ENCODE data around the gene U2SURP.
"Not testable (repeated sequence)": the region's sequence is repeated elsewhere in the genome, so short reads cannot be mapped to it uniquely, and the experiment has no call there.

Gene U2SURP

DNA sequence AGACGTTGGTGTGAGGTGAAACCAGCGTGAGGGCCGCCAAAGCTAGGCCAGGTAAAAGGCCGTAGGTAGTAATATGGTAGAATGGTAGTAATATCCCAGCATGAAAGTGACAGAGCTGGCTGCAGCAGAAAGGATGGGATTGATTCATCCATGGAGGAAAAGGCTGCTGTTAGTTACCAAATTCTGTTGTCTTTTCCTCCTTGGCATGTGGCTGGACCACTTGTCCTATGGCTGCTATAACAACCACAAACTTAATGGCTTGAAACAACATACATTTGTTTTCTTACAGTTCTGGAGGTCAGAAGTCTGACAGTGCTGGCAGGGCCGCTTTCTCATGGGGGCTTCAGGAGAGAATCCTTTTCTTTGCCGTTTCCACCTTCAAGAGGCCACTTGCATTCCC lies 70.4 kb downstream of the U2SURP start:
- DNase-seq (ENCODE audit: low read depth): no peak

DNA sequence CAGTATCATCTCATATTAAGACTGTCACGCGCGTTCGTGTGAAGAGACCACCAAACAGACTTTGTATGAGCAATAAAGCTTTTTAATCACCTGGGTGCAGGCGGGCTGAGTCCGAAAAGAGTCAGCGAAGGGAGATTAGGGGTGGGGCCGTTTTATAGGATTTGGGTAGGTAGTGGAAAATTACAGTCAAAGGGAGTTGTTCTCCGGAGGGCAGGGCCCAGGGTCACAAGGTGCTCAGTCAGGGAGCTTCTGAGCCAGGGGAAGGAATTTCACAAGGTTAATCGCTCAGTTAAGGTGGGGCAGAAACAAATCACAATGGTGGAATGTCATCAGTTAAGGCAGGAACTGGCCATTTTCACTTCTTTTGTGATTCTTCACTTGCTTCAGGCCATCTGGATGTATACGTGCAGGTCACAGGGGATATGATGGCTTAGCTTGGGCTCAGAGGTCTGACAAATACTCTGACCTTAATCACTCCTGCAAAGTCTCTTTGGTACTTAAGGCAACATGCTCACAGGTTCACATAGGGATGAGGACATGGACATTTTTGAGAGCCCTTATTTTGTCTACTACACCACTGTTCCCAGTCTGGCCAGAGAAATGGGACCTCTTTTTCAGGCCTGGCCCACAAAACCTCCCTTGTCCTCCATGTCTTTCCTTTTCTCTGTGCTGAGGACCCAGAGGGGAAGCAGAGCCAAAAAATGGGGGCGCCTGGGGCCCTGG lies 71.1 kb downstream of the U2SURP start:
- DNase-seq (ENCODE audit: low read depth): not testable (repeated sequence)

DNA sequence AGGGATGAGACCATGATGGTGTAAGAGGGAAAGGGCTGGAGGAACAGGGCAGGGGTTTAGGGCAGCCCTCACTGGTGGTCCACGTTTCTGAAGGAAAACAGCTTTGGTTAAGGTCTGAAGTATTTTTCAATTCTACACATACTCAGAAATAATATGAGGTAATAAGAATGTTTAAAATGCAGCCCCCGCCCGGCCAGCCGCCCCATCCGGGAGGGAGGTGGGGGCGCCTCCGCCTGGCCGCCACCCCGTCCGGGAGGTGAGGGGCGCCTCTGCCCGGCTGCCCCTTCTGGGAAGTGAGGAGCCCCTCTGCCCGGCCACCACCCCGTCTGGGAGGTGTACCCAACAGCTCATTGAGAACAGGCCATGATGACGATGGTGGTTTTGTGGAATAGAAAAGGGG lies 72.2 kb downstream of the U2SURP start:
- DNase-seq (ENCODE audit: low read depth): not testable (repeated sequence)

DNA sequence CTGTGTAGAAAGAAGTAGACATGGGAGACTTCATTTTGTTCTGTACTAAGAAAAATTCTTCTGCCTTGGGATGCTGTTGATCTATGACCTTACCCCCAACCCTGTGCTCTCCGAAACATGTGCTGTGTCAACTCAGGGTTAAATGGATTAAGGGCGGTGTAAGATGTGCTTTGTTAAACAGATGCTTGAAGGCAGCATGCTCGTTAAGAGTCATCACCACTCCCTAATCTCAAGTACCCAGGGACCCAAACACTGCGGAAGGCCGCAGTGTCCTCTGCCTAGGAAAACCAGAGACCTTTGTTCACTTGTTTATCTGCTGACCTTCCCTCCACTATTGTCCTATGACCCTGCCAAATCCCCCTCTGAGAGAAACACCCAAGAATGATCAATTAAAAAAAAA lies 72.6 kb downstream of the U2SURP start:
- DNase-seq (ENCODE audit: low read depth): not testable (repeated sequence)

DNA sequence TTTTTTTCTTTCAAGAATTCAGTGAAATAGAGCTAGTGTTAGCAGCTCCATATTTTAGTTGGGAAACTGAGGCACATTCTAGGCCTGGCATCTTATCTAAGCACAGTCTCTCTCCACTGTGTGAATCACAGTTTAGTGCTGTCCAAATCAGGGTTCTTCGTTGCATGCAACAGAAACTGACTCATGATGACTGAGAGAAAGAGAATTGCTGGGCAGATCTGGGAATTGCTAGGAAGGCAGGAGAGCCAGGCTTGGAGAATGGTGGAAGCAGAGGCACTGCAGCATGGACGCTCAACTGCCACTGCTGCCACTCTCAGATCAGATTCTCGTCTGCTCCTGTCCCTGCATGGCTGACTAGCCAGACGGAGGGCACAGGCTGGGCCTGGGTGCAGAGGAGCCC lies 77.5 kb downstream of the U2SURP start:
- no peak for DNase-seq (ENCODE audit: low read depth)

DNA sequence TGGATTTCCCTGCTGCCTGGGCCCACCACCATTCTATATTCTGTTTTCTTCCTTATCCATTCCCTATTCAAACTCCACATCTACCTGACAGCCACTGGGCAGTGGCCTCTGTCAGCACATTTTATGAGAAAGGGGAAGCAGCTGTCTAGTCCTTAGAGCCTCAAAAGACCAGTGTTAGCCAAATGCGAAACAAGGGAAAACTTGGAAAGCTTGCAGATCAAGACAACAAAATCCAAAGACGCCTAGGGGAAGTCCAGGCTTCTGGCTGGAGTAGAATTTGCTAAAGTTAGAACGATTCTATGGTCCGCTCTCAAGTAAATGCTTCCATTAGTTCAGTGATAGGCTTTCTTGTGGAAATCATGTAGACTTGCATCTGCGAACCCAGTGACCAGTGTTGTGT lies 78.8 kb downstream of the U2SURP start:
- DNase-seq (ENCODE audit: low read depth): no peak

DNA sequence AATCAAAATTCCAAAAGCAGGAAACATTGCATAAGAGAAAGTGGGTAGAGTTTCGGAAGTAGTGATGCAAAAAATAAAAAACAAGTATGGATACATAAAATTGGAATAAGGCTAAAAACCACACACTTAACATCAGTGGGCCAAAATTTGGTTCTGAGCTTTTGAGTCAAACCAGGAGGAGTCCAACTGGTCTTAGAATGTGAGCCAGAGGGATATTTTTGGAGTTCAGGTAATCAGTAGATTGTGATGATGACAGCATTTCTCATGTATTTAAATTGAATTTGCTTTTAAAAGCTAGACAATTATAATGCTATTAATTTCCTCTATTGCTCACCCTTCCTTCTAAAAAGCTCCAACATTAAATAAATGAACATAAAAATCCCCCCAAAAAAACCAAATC lies 80.0 kb downstream of the U2SURP start:
- DNase-seq (ENCODE audit: low read depth): no peak

DNA sequence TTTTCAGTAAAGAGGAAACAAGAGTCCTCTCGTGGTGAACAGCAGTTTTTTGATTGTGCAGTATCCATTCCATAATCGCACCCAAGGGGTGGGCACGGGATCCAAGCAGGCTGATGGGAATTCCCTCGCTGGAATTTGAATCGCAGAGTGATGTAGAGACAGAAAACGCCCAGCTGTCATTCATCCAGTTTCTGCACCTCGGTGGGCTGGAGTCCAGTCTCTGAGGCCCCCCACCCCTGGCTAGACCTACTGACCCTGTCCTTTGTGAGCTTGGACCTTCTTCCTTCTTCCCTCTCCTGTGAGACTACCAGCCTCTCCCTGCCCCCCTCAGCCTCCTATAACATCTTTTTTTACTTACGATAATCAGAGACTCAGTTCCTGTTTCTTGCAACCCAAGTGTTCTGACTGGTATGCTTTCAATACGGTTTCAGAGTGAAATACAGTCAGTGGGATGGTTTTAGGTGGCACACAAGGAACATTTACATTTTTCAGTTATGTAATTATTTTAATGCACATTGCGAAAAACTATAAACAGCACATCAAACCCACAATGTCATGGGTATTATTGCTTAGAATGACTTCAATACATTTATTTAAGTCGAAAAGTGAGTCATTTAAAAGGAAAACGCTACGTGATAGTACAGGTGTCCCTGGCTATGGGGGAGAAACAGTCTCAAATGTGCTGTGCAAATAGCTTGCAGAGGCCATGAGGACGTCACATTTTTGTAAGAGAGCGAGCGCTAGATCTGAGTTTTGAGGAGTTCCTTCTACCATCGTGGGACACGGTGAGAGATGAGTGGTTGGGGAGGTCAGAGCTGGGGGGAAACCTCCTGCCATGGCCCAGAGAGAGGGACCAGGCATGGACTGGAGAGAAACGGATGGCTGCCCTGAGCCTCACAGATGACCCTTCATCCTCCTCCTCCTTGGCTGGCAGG lies 80.7 kb downstream of the U2SURP start:
- no peak for DNase-seq (ENCODE audit: low read depth)

DNA sequence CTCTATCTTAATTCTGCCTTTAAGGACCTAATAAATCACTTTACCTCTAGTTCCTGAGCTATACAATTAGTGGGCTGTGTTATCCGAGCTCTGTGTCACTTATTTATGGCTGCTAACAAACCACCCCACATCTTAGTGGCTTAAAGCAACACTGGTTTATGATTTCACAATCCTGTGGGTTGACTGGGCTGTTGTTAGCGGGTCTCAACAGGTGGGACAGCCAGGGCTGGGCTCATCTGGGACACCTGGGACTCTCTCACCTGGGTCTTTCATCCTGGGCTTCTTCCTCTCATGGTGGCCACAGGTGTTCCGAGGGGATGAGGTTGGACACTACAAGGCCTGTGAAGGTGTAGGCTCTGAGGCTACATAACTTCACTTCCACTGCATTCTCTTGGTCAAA lies 82.4 kb downstream of the U2SURP start:
- DNase-seq (ENCODE audit: low read depth): no peak

DNA sequence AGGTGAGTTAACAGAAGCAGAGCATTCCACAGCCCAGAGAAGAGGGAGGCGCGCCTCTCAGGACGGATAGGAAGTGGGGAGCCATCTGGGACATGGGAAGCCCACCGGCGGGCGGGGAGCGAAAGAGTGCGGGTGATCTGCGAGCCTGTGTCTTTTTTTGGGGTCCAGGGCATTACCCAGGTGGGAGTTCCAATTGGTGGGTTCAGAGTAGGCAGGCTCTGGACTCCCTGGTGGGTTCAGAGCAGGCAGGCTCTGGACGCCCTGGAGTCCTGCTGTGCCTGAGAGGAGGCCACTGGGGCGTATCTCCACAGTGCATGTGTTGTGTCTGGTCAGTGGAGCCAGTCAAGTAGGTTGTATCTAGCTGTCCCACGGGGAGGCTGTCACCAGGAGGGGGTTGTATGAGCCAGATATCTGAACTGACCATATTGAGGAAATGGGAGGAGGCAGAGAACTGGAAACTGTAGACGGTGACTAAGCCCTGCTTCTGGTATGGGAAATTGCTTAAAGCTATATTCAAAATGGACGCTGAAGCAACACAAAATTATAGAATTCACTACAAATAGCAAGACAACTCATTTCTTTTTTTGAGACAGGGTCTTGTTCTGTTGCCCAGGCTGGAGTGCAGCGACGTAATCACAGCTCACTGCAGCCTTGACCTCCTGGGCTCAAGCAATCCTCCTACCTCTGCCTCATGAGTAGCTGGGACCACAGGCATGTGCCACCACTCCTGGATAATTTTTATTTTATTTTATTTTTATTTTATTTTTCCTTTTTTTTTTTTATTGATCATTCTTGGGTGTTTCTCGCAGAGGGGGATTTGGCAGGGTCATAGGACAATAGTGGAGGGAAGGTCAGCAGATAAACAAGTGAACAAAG lies 83.7 kb downstream of the U2SURP start:
- DNase-seq (ENCODE audit: low read depth): no peak

DNA sequence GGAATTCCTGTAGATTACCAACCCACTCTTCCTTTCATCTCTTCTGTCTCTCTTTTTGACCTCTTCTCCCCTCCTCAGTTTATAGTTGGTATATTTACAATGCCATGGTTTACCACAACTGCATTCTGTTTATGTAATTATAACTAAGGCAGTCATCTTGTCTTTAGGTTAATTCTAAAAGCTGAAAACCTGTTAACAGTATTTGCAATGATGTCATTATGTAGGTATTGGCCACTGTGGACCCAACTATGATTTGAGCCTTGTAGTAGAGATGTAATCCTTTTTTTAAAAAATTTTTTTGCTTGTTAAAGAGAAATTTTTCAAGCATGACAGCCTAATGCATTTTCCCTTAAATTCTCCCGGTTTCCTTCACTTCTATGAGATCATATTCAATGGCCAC lies 87.5 kb downstream of the U2SURP start:
- no peak for DNase-seq (ENCODE audit: low read depth)

DNA sequence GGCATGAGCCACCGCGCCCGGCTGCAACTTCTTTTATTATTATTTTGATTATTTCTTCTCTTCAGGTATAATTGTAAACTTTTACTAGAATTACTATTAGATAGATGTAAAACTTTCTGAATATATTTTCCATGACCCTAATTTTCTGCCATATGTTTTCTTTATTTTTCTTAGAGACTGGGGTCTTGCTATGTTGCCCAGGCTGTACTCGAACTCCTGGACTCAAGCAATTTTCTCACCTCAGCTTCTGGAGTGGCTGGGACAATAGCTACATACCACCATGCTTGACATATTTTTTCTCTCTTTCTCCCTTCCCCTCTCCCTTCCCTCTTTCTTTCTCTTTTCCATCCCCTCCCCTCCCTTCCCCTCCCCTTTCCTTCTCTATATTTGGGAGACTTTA lies 88.6 kb downstream of the U2SURP start:
- no peak for DNase-seq (ENCODE audit: low read depth)

DNA sequence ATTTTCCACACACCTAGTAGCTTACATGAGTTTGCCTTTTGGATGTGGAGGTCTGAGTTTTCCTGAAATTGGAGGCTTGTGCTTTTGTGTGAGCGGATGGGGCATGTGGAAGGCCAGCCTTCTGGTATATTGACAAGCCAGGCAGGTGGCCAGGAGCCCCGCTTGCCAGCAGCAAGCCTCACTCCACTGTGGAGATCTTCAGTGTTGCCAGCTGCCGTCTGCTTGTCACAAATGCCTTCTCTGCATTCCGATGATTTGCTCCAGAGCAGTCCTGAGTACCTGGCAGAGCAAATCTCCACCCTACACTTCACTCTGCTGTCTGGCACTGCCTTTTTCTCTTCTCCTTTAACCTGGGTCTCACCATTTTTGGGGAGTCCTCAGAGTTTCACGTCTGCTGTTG lies 89.1 kb downstream of the U2SURP start:
- DNase-seq (ENCODE audit: low read depth): no peak

DNA sequence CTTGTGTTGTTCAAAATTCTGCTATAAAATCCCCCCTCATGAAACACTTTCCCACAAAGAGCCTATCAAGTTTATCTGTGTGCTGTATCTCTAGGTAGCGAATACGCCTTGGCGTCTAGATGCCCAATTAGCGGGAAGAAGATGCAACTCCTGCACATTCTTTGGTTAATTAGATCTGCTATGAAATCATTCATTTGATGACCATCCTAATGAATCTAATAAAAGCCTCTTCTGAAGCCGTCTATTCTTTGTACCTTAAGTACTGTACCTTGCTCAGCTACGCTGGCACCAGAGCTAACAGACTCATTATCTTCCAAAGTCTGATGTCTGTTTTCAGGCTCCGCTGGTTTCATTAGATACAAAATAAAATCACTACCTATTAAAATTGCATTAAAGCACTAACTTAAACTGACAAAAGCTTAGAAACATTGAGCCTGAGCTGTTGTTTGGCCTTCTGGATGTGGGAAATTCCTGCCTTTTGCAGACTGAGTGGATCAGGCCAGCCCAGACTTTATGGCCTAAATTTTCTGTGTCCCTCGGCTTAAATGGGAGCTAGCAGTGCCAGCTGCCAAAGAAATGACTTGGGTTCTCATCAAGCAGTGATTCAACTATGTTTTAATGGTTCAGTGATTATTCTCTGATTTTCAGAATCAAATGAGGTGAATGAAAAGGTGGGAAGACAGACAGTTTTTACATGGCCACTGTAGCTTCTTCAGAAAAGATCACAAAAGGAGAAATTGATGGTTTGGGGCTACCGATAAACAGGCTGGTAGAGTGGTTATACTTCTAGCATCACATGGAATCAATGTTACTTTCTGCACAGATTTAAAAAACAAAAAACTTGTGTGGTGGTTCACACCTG lies 89.8 kb downstream of the U2SURP start:
- DNase-seq (ENCODE audit: low read depth): no peak

DNA sequence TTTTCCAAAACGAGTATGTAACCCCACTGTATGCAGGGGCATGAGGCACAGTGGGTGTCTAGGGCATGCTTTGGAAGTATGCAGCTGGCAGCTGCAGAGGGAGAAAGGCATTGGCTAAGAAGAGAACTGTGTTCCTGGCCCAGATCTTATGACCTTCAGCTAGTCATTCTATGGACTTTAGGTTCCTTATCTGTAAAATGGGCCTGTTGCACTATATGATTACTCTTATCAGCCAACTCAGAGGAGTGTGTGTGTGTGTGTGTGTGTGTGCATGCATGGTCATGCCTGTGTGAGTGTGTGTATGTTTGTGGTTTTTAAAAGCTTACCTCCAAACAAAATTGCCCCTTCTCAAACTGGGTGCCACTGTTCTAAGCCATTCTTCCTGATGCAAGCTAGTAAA lies 90.8 kb downstream of the U2SURP start:
- DNase-seq (ENCODE audit: low read depth): no peak

DNA sequence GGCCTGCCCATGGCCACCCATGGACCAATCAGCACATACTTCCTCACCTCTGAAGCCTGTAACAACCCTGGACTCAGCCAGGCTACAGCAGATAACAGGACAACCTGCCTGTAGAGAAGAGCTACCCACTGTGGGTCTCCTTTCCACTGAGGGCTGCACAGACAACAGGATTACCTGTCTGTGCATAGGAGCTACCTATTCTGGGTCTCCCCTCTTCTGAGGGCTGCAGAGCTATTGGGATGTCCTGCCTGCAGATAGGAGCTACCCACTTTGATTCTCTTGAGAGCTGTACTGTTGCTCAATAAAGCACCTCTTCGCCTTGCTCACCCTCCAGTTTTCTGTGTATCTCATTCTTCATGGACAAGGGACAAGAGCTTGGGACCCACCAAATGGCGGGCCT lies 94.4 kb downstream of the U2SURP start:
- no peak for DNase-seq (ENCODE audit: low read depth)

DNA sequence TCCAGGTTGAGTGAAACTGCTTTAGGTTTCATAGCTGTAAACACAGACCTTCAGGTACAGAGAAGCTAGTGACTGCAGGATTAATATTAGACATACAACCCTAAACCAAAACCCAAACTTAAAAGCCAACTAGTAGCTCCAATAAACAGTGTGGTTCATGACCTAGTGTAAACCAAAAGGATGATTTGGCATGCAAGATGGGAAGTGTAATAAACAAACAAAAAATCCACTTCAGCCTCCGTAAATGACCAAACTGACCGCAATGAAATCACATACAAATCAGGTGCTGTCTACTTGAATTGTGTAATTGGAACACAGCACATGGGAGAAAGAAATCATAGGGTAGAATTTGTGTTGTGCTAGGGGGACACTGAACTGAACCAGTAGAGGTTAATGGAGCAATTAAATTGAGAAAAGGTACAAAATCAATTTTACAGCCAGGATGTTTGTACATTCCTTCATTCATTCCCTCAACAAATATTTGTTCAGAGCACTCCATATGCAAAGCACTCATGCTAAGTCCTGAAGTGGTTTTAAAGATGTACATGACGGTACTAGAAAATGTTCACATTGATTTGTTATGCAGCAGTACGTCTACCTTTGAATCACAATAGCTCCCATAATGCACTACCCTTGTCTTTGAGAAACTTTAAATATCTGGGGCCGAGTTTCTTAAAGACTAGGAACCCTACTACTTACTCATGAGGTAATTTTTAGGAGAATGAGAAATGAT lies 96.8 kb downstream of the U2SURP start:
- DNase-seq (ENCODE audit: low read depth): no peak

DNA sequence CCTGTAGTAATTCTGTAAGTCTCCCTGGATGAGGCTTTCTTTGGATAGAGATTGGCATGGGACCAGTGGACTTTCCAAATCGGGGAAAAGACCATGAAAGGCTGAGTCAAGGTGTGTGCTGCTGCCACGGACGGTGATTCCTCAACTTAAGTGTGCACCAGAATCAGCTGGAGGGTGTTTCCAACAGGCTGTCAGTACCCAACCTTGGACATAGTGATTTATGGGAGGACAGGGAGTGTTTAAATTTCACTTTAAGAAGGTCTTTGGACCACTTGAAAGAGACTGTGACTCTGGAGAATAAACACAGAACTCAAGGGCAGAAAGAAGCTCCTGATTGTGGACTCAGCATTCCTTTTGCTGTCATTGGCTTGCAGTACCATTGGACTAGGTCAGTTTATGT lies 97.8 kb downstream of the U2SURP start:
- no peak for DNase-seq (ENCODE audit: low read depth)

DNA sequence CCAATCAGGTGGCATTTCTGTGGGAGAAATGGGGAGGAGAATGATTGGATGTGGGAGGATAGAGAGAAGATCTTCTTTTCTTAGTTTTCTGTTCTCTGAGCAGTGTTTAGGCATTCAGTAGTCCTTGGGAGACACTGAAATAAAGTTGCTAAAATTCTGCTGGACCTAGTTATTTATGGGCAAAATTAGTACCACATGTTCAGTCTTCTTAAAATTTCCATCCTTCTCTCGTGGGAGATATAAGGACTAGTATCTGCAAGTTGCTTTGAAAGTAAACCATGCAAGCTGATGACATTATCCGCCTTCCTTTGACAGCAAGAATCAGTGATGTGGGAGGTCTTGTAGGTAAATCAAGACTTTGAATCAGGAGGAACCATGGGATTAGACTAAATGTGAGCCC lies 98.3 kb downstream of the U2SURP start:
- DNase-seq (ENCODE audit: low read depth): no peak

DNA sequence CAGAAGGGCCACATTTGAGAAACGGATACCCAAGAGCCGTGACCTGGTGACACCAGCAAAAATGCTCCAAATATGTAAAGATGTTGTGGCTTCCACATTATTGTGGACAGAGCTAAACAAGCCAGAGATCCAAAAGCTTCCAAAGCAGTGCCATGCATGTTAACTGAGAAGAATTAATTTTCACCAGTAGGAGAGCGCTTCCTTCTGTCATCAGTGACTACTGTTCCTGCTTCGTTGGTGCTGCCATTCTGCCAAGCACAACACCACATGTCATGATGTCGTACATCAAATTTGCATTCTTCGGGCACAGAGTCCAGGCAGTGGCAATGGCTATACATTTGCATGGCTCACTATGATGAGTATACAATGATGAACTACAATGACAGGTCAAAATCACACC lies 99.1 kb downstream of the U2SURP start:
- no peak for DNase-seq (ENCODE audit: low read depth)

Data from activated T-helper 9 cell treated with anti-CD3 and anti-CD28 coated beads, Interleukin-2, amount 50 U/mL, for 16 hours (primary cell).